ENCODE results near the gene MED25.

Gene MED25

DNA sequence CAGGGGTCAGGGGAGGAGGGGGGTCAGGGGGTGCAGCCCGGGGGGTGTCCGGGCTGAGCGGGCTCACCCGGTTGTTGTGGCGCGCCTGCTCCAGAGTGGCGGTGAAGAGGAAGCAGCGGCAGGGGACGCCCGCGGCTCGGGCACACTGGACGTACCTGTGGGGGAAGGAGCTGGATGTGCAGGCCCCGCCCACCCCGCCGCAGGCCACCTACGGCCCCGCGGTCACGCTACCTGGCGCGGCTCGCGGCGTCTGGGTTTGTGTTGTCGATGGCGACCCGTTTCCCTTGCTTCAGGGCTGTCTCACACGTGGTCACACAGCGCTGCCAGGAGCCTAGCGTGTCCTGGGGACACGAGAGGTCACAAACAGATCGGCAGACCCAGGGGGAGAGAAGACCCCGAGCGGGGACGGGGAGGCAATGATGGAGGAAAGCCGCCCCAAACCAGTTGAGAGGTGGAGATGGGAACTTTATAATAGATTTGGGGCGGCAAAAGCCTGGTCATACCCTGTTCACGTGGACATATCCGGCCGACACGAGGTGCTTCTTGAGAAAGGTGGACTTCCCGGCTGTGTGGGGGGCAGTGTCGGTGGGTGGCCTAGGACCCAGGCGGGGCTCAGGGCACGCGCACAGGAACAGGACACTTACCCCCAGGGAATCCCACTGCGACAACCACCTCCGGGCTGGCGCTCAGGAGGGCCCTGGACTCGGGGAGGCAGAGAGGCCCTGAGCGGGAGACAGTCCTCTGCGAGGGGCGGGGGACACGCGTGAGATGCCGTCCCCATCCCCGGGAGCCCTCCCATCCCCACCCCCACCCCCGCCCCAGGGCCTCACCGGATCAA, 43.7 kb downstream of the MED25 start:
- TF ChIP-seq TAF1 (IDR thresholded peaks at IDR 0.05; ENCODE audit: borderline replicate concordance, insufficient read depth, low read length) (no peak), REST (IDR thresholded peaks at IDR 0.05; ENCODE audit: insufficient read depth in 1 of 2, low read depth in 2 of 2, low read length in 2 of 2) (no peak), FOXP2 (optimal IDR thresholded peaks at IDR 0.05; ENCODE audit: borderline replicate concordance, extremely low read depth, extremely low read length, insufficient read depth) (no peak), POLR2AphosphoS5 (IDR thresholded peaks at IDR 0.05; ENCODE audit: low read depth, low read length) (no peak), SIN3A (IDR thresholded peaks at IDR 0.05; ENCODE audit: borderline replicate concordance, insufficient read depth, low read length) (no peak)

GRCh38 chr19:49862391-49863253, 44.5 kb downstream of the MED25 start:
- TF ChIP-seq REST (IDR thresholded peaks at IDR 0.05; ENCODE audit: insufficient read depth in 1 of 2, low read depth in 2 of 2, low read length in 2 of 2): no peak

- no peak for TF ChIP-seq SIN3A (IDR thresholded peaks at IDR 0.05; ENCODE audit: borderline replicate concordance, insufficient read depth, low read length)
- no peak for TF ChIP-seq FOXP2 (optimal IDR thresholded peaks at IDR 0.05; ENCODE audit: borderline replicate concordance, extremely low read depth, extremely low read length, insufficient read depth)
- TF ChIP-seq POLR2AphosphoS5 (IDR thresholded peaks at IDR 0.05; ENCODE audit: low read depth, low read length): no peak
- TF ChIP-seq REST (IDR thresholded peaks at IDR 0.05; ENCODE audit: insufficient read depth in 1 of 2, low read depth in 2 of 2, low read length in 2 of 2): no peak
- no peak for TF ChIP-seq TAF1 (IDR thresholded peaks at IDR 0.05; ENCODE audit: borderline replicate concordance, insufficient read depth, low read length)
These were observed 45.3 kb downstream of the MED25 start for GRCh38 chr19:49863254-49863934.

- TF ChIP-seq SIN3A (IDR thresholded peaks at IDR 0.05; ENCODE audit: borderline replicate concordance, insufficient read depth, low read length): no peak
- no peak for TF ChIP-seq POLR2AphosphoS5 (IDR thresholded peaks at IDR 0.05; ENCODE audit: low read depth, low read length)
- TF ChIP-seq FOXP2 (optimal IDR thresholded peaks at IDR 0.05; ENCODE audit: borderline replicate concordance, extremely low read depth, extremely low read length, insufficient read depth): no peak
- no peak for TF ChIP-seq TAF1 (IDR thresholded peaks at IDR 0.05; ENCODE audit: borderline replicate concordance, insufficient read depth, low read length)
- TF ChIP-seq REST (IDR thresholded peaks at IDR 0.05; ENCODE audit: insufficient read depth in 1 of 2, low read depth in 2 of 2, low read length in 2 of 2): no peak
These were observed 45.8 kb downstream of the MED25 start for GRCh38 chr19:49863935-49864320.

Measured in PFSK-1 (cell line).